CD14-positive monocyte (primary cell): ENCODE measurements around the gene GRIK2. TPM values are rescaled to one million over a fixed set of nuclear protein-coding genes. Genes with fewer than 3 reads are reported as not detected.

Experiments used
- DNase-seq, 3 donors: peaks; one replicate each; pipeline ENCODE4 v3.0.0-alpha.2; 2011 to 2022
- H2AFZ ChIP-seq: 2 replicates; pipeline ENCODE4 v1.6.0; 2012; ENCODE audit warnings: mild to moderate bottlenecking, low read depth, low read length, inconsistent platforms; ENCODE audit not compliant: insufficient read depth, poor library complexity, severe bottlenecking
- H3K27ac ChIP-seq, 2 donors: 1 replicate in 1 of 2; 2 replicates in 1 of 2; pipeline ENCODE4 v1.5.1; 2012 to 2013; ENCODE audit warnings: low read length in 2 of 2, control low read depth in 1 of 2, inconsistent platforms in 1 of 2, low read depth in 1 of 2, mild to moderate bottlenecking in 1 of 2
- H3K27me3 ChIP-seq, 2 donors: one replicate each; pipeline versions ENCODE4 v1.6.0 to v1.6.1; 2011 to 2013; ENCODE audit warnings: low read length in 2 of 2; ENCODE audit not compliant: control insufficient read depth in 2 of 2, insufficient read depth in 2 of 2
- H3K36me3 ChIP-seq, 2 donors: replicated peaks in 1 of 2; 1 replicate in 1 of 2; 2 replicates in 1 of 2; pipeline versions ENCODE4 v1.5.1 to v1.6.1; 2012 to 2013; ENCODE audit warnings: low read length in 2 of 2, control low read depth in 1 of 2, inconsistent platforms in 1 of 2, mild to moderate bottlenecking in 1 of 2; ENCODE audit not compliant: insufficient read depth in 2 of 2, control insufficient read depth in 1 of 2
- H3K4me1 ChIP-seq, 2 donors: 1 replicate in 1 of 2; 2 replicates in 1 of 2; pipeline versions ENCODE4 v1.5.1 to v1.6.1; 2012 to 2013; ENCODE audit warnings: low read length in 2 of 2, control low read depth in 1 of 2, inconsistent platforms in 1 of 2, mild to moderate bottlenecking in 1 of 2, moderate library complexity in 1 of 2; ENCODE audit not compliant: insufficient read depth in 2 of 2, control insufficient read depth in 1 of 2
- H3K4me2 ChIP-seq: replicated peaks from 2 replicates; pipeline ENCODE3; 2012; ENCODE audit warnings: low read length, moderate library complexity, mild to moderate bottlenecking; ENCODE audit not compliant: poor library complexity, severe bottlenecking; ENCODE audit errors: extremely low read depth
- H3K4me3 ChIP-seq, 3 experiments: fragments of 200-600 bp in 1 of 3; sonication (generic) in 1 of 3; replicated peaks in 1 of 3; 1 replicate in 2 of 3; 2 replicates in 1 of 3; pipeline ENCODE4 v1.5.1; 2011 to 2013; ENCODE audit warnings: low read length in 3 of 3, mild to moderate bottlenecking in 3 of 3, control low read depth in 2 of 3, low read depth in 2 of 3, inconsistent platforms in 1 of 3, moderate library complexity in 1 of 3
- H3K79me2 ChIP-seq: 2 replicates; pipeline ENCODE4 v1.6.0; 2012; ENCODE audit warnings: mild to moderate bottlenecking, control low read depth, inconsistent platforms, low read length, moderate library complexity; ENCODE audit not compliant: insufficient read depth
- H3K9ac ChIP-seq: 2 replicates; pipeline ENCODE4 v1.6.0; 2017; ENCODE audit warnings: low read length, mild to moderate bottlenecking; ENCODE audit not compliant: insufficient read depth, poor library complexity, severe bottlenecking
- H3K9me3 ChIP-seq, 2 donors: replicated peaks in 1 of 2; 1 replicate in 1 of 2; 2 replicates in 1 of 2; pipeline versions ENCODE4 v1.5.1 to v1.6.1; 2012 to 2013; ENCODE audit warnings: low read length in 2 of 2, control low read depth in 1 of 2; ENCODE audit not compliant: control insufficient read depth in 1 of 2, insufficient read depth in 1 of 2
- H4K20me1 ChIP-seq: 2 replicates; pipeline ENCODE4 v1.6.0; 2012; ENCODE audit warnings: mild to moderate bottlenecking, low read length, control low read depth, moderate library complexity; ENCODE audit not compliant: insufficient read depth
- H3K27ac Mint-ChIP-seq, 7 donors: one replicate each; pipeline ENCODE4 v1.8.0; 2020; ENCODE audit warnings: mild to moderate bottlenecking in 7 of 7, mixed read lengths in 7 of 7, moderate library complexity in 6 of 7, inconsistent platforms in 2 of 7
- H3K27me3 Mint-ChIP-seq, 3 donors: one replicate each; pipeline ENCODE4 v1.8.0; 2021 to 2022; ENCODE audit warnings: low read depth in 3 of 3, mild to moderate bottlenecking in 3 of 3, mixed read lengths in 3 of 3, moderate library complexity in 3 of 3, inconsistent platforms in 1 of 3
- H3K36me3 Mint-ChIP-seq, 2 donors: one replicate each; pipeline ENCODE4 v1.8.0; 2020; ENCODE audit warnings: mixed read lengths in 2 of 2, inconsistent platforms in 1 of 2, mild to moderate bottlenecking in 1 of 2
- H3K4me1 Mint-ChIP-seq: one replicate; pipeline ENCODE4 v1.8.0; 2020; ENCODE audit warnings: mild to moderate bottlenecking, mixed read lengths
- H3K4me3 Mint-ChIP-seq, 2 donors: one replicate each; pipeline ENCODE4 v1.8.0; 2020; ENCODE audit warnings: mild to moderate bottlenecking in 2 of 2, mixed read lengths in 2 of 2, moderate library complexity in 1 of 2
- H3K9me3 Mint-ChIP-seq, 7 donors: one replicate each; pipeline ENCODE4 v1.8.0; 2020 to 2022; ENCODE audit warnings: mixed read lengths in 7 of 7, mild to moderate bottlenecking in 6 of 7, moderate library complexity in 6 of 7, inconsistent platforms in 2 of 7
- CTCF ChIP-seq: fragments of 200-600 bp; IDR thresholded peaks from one replicate; pipeline ENCODE4 v1.8.0; 2022; ENCODE audit warnings: antibody characterized with exemption, mild to moderate bottlenecking
- WGBS: methylation state at CpG from one replicate; pipeline ENCODE4 v1.1.5; 2013; ENCODE audit warnings: missing lambda C conversion rate; ENCODE audit not compliant: insufficient coverage; 5-methylcytosine and 5-hydroxymethylcytosine counted together
- intact Hi-C, 2 donors: fragments of 100-400 bp; cut with micrococcal nuclease; formaldehyde crosslinking; loops; one replicate each; pipeline versions ENCODE4 v1.15.0 to v1.15.1; 2023
- polyA plus RNA-seq, 3 donors: library from polyadenylated mRNA; depleted of rRNA in 1 of 3; unstranded in 2 of 3; stranded (reverse) in 1 of 3; fragments of 300-500 nt in 2 of 3; fragments of >200 nt in 1 of 3; fragmentation: Illumina TruSeq in 2 of 3; gene quantifications; 1 replicate in 2 of 3; 2 replicates in 1 of 3; pipeline ENCODE4 v1.2.3, GENCODE V29; 2012 to 2021

The GRIK2 gene
- polyA plus RNA-seq, 3 donors = not detected

GRCh38 chr6:101516578-101516977 is 123.1 kb downstream of the GRIK2 start:
- no peak for TF ChIP-seq CTCF
- no peaks in the 10 kb centered on the region for H3K36me3 Mint-ChIP-seq

GRCh38 chr6:101517632-101518031 is 124.1 kb downstream of the GRIK2 start:
- intact Hi-C loops = no loop called here
- no peak overlapping the region for H2AFZ ChIP-seq
- no peak overlapping the region for H3K27ac Mint-ChIP-seq
- no peaks in the 10 kb centered on the region for H3K4me1 Mint-ChIP-seq
- peaks cover 0 to 3% (median 0%) of the 10 kb centered on the region in 7 donors for H3K9me3 Mint-ChIP-seq
- H4K20me1 ChIP-seq = no peaks in the 10 kb centered on the region
- no peaks in the 10 kb centered on the region for H3K79me2 ChIP-seq
- H3K4me1 ChIP-seq = no peaks in the 10 kb centered on the region
- DNase-seq = no peak
- no peaks in the 10 kb centered on the region for H3K36me3 Mint-ChIP-seq
- H3K4me3 Mint-ChIP-seq = no peak overlapping the region
- no peaks in the 10 kb centered on the region for H3K36me3 ChIP-seq
- no peak overlapping the region for H3K4me3 ChIP-seq
- no peak overlapping the region for H3K27ac ChIP-seq
- H3K27me3 Mint-ChIP-seq = no peaks in the 10 kb centered on the region
- H3K9ac ChIP-seq = no peak overlapping the region
- no peaks in the 10 kb centered on the region for H3K9me3 ChIP-seq
- no CpG with 5 or more reads among the region's 1 CpG for WGBS
- H3K4me2 ChIP-seq = no peak overlapping the region
- H3K27me3 ChIP-seq = no peaks in the 10 kb centered on the region
- TF ChIP-seq CTCF = no peak

More at GRCh38 chr6:101516578-101516977, 123.1 kb downstream of the GRIK2 start:
- no peaks in the 10 kb centered on the region for H3K79me2 ChIP-seq
- no peaks in the 10 kb centered on the region for H3K4me1 ChIP-seq
- H3K9me3 ChIP-seq = no peaks in the 10 kb centered on the region
- intact Hi-C loops = no loop called here
- Mint-ChIP-seq H3K27me3 (no peaks in the 10 kb centered on the region), H3K4me3 (no peak overlapping the region), H3K4me1 (no peaks in the 10 kb centered on the region), H3K9me3 (peaks cover 0 to 3% (median 0%) of the 10 kb centered on the region in 7 donors), H3K27ac (no peak overlapping the region)
- H3K27me3 ChIP-seq = no peaks in the 10 kb centered on the region
- H4K20me1 ChIP-seq = no peaks in the 10 kb centered on the region
- H3K27ac ChIP-seq = no peak overlapping the region
- no peak overlapping the region for H3K4me2 ChIP-seq
- H2AFZ ChIP-seq = no peak overlapping the region
- no peak overlapping the region for H3K4me3 ChIP-seq
- H3K36me3 ChIP-seq = no peaks in the 10 kb centered on the region
- no peak for DNase-seq
- H3K9ac ChIP-seq = no peak overlapping the region
